GM06990 (cell line): ENCODE results near the gene SUGCT.

Experiments
- DNase-seq: peaks from one replicate; pipeline ENCODE4 v3.0.0-alpha.2; 2011; ENCODE audit not compliant: insufficient read length; ENCODE audit errors: extremely low read depth
- H3K27me3 ChIP-seq: replicated peaks from 2 replicates; pipeline ENCODE4 v1.6.0; 2011; ENCODE audit warnings: low read length; ENCODE audit not compliant: control insufficient read depth, insufficient read depth
- H3K36me3 ChIP-seq: 2 replicates; pipeline ENCODE4 v1.5.1; 2011; ENCODE audit warnings: low read length; ENCODE audit not compliant: control insufficient read depth, insufficient read depth
- H3K4me3 ChIP-seq: replicated peaks from 2 replicates; pipeline ENCODE4 v1.5.1; 2011; ENCODE audit warnings: low read depth, mild to moderate bottlenecking, control low read depth, low read length
- CTCF ChIP-seq: IDR thresholded peaks from 2 replicates; pipeline ENCODE4 v1.5.1; 2011; ENCODE audit warnings: low read length, control low read depth, mild to moderate bottlenecking, inconsistent platforms; ENCODE audit not compliant: insufficient read depth, poor library complexity, severe bottlenecking

The SUGCT gene

GRCh38 chr7:40175725-40176510, 41.1 kb downstream of the SUGCT start:
- no peak for DNase-seq
- TF ChIP-seq CTCF = no peak
- no peaks in the 10 kb centered on the region for H3K36me3 ChIP-seq

GRCh38 chr7:40177071-40177470, 42.3 kb downstream of the SUGCT start:
- H3K4me3 ChIP-seq = no peak overlapping the region
- no peak for DNase-seq
- TF ChIP-seq CTCF = no peak
- H3K36me3 ChIP-seq = no peaks in the 10 kb centered on the region
- no peaks in the 10 kb centered on the region; the same call in 1 of the 2 replicates for H3K27me3 ChIP-seq

More at GRCh38 chr7:40175725-40176510, 41.1 kb downstream of the SUGCT start:
- Histone ChIP-seq H3K27me3 (no peaks in the 10 kb centered on the region; the same call in 1 of the 2 replicates), H3K4me3 (no peak overlapping the region)

- Histone ChIP-seq H3K36me3 (no peaks in the 10 kb centered on the region), H3K4me3 (no peak overlapping the region), H3K27me3 (no peaks in the 10 kb centered on the region)
- no peak for DNase-seq
- no peak for TF ChIP-seq CTCF
Observed at GRCh38 chr7:40182452-40182851, 47.6 kb downstream of the SUGCT start.

- H3K36me3 ChIP-seq = no peaks in the 10 kb centered on the region
- TF ChIP-seq CTCF = no peak
- H3K4me3 ChIP-seq = no peak overlapping the region
- H3K27me3 ChIP-seq = no peaks in the 10 kb centered on the region; the same call in 1 of the 2 replicates
- DNase-seq = no peak
Observed at GRCh38 chr7:40186586-40186985, 51.8 kb downstream of the SUGCT start.

GRCh38 chr7:40192036-40192435, 57.2 kb downstream of the SUGCT start:
- no peak overlapping the region for H3K4me3 ChIP-seq
- H3K36me3 ChIP-seq = no peaks in the 10 kb centered on the region
- H3K27me3 ChIP-seq = no peaks in the 10 kb centered on the region; the same call in 1 of the 2 replicates
- DNase-seq = no peak
- no peak for TF ChIP-seq CTCF

- H3K27me3 ChIP-seq = no peaks in the 10 kb centered on the region; the same call in 1 of the 2 replicates
- no peak for TF ChIP-seq CTCF
- no peak overlapping the region for H3K4me3 ChIP-seq
- H3K36me3 ChIP-seq = no peaks in the 10 kb centered on the region
- no peak for DNase-seq
Observed at GRCh38 chr7:40194745-40195144, 59.9 kb downstream of the SUGCT start.
